ENCODE results near the gene ARG2. TPM values are rescaled to one million over a fixed set of nuclear protein-coding genes. Genes with fewer than 3 reads are reported as not detected.
A peak's percentile ranks its signal among the peaks of the same experiment; 100 is the strongest.
"Not testable (repeated sequence)": the region's sequence is repeated elsewhere in the genome, so short reads cannot be mapped to it uniquely, and the experiment has no call there.

ARG2 gene
- total RNA-seq, 3 donors from 2014 or later: 2.9 to 5.2 (median 4.4) TPM

- DNase-seq (ENCODE audit: low spot score in 2 of 2): no peak
- intact Hi-C loops (cut with DNase I; ENCODE audit: low total_unique reads): no loop called here
- no peak for TF ChIP-seq POLR2A (IDR thresholded peaks at IDR 0.05)
- TF ChIP-seq POLR2AphosphoS5 (IDR thresholded peaks at IDR 0.05): no peak
- no peak for TF ChIP-seq CTCF (IDR thresholded peaks at IDR 0.05)
- H3K36me3 ChIP-seq: peaks cover 6% of the 10 kb centered on the region
- no peaks in the 10 kb centered on the region for H3K4me1 ChIP-seq
- no peaks in the 10 kb centered on the region for H3K27me3 ChIP-seq
- H3K4me3 ChIP-seq: no peak overlapping the region
- H3K27ac ChIP-seq: no peak overlapping the region
- no peaks in the 10 kb centered on the region for H3K9me3 ChIP-seq
Measured at GRCh38 chr14:67586369-67586768, 33.4 kb upstream of the ARG2 start.

GRCh38 chr14:67589204-67589770 is 30.4 kb upstream of the ARG2 start:
- no peak for TF ChIP-seq POLR2AphosphoS5 (IDR thresholded peaks at IDR 0.05)
- TF ChIP-seq POLR2A (IDR thresholded peaks at IDR 0.05): no peak
- TF ChIP-seq CTCF (IDR thresholded peaks at IDR 0.05): no peak
- no peak for DNase-seq (ENCODE audit: low spot score in 2 of 2)
- intact Hi-C loops (cut with DNase I; ENCODE audit: low total_unique reads): no loop called here
- Histone ChIP-seq H3K27me3 (no peaks in the 10 kb centered on the region), H3K27ac (no peak overlapping the region), H3K4me3 (no peak overlapping the region), H3K4me1 (no peaks in the 10 kb centered on the region), H3K9me3 (no peaks in the 10 kb centered on the region), H3K36me3 (peaks cover 6% of the 10 kb centered on the region)

GRCh38 chr14:67593650-67594049 is 26.1 kb upstream of the ARG2 start:
- H3K27ac ChIP-seq; intact Hi-C loops (cut with DNase I; ENCODE audit: low total_unique reads); DNase-seq (ENCODE audit: low spot score in 2 of 2): not testable (repeated sequence)

GRCh38 chr14:67595392-67595791 is 24.3 kb upstream of the ARG2 start:
- Histone ChIP-seq H3K4me3 (no peak overlapping the region), H3K36me3 (no peaks in the 10 kb centered on the region), H3K4me1 (no peaks in the 10 kb centered on the region), H3K9me3 (no peaks in the 10 kb centered on the region), H3K27me3 (no peaks in the 10 kb centered on the region), H3K27ac (no peak overlapping the region)
- intact Hi-C loops (cut with DNase I; ENCODE audit: low total_unique reads): no loop called here
- TF ChIP-seq POLR2A (IDR thresholded peaks at IDR 0.05) (no peak), CTCF (IDR thresholded peaks at IDR 0.05) (no peak), POLR2AphosphoS5 (IDR thresholded peaks at IDR 0.05) (no peak)
- DNase-seq (ENCODE audit: low spot score in 2 of 2): no peak

More at GRCh38 chr14:67593650-67594049, 26.1 kb upstream of the ARG2 start:
- not testable (repeated sequence) for H3K27me3 ChIP-seq, H3K9me3 ChIP-seq, H3K4me3 ChIP-seq, H3K4me1 ChIP-seq, H3K36me3 ChIP-seq

GRCh38 chr14:67599698-67600561 is 19.8 kb upstream of the ARG2 start, which contains the start of gene PIGH:
TSS of gene PIGH (minus strand) at chr14:67600268. CDS start at chr14:67600203, 65 bp downstream.
- no peaks in the 10 kb centered on the region for H3K36me3 ChIP-seq
- no peaks in the 10 kb centered on the region for H3K27me3 ChIP-seq
- H3K4me1 ChIP-seq: no peaks in the 10 kb centered on the region
- intact Hi-C loops (cut with DNase I; ENCODE audit: low total_unique reads): no loop called here
- peak within 1 kb of the TSS; percentile 91 to 97 for H3K27ac ChIP-seq
- DNase-seq (ENCODE audit: low spot score in 2 of 2): peak; percentile 75 to 84
- H3K4me3 ChIP-seq: peak within 1 kb of the TSS; percentile 71 to 96 (median 94)
- peak; percentile 63 to 91 (median 72) for TF ChIP-seq POLR2AphosphoS5 (IDR thresholded peaks at IDR 0.05)
- TF ChIP-seq POLR2A (IDR thresholded peaks at IDR 0.05): peak; percentile 69
- TF ChIP-seq CTCF (IDR thresholded peaks at IDR 0.05): peak; percentile 59 to 66 (median 59)
- no peaks in the 10 kb centered on the region for H3K9me3 ChIP-seq

GRCh38 chr14:67600562-67600974 is 19.2 kb upstream of the ARG2 start:
- intact Hi-C loops (cut with DNase I; ENCODE audit: low total_unique reads); H3K9me3 ChIP-seq; DNase-seq (ENCODE audit: low spot score in 2 of 2); H3K36me3 ChIP-seq; H3K27me3 ChIP-seq; H3K4me1 ChIP-seq: not testable (repeated sequence)
- Histone ChIP-seq H3K4me3 (peak overlapping the region; percentile 71 to 96 (median 94)), H3K27ac (peak overlapping the region; percentile 91 to 97)
